Posterior cingulate gyrus (tissue), 11 donors: ENCODE results near the gene FFAR1.
"Not testable (repeated sequence)": the region's sequence is repeated elsewhere in the genome, so short reads cannot be mapped to it uniquely, and the experiment has no call there.

Experiments
- DNase-seq, 10 donors: peaks; one replicate each; pipeline versions ENCODE4 v3.0.0 to v3.0.0-alpha.2; 2020 to 2021; ENCODE audit warnings: mixed read lengths in 3 of 10
- intact Hi-C: fragments of 100-400 bp; cut with DNase I; formaldehyde crosslinking; loops from one replicate; pipeline ENCODE4 v1.15.1; 2023

FFAR1 gene

GRCh38 chr19:35357867-35358573 lies 10.3 kb downstream of the FFAR1 start, which contains the start of gene FFAR3:
Gene FFAR3, plus strand, starts transcription at chr19:35358460. Its CDS starts 431 bp downstream, at chr19:35358891.
- intact Hi-C loops = no loop called here
- peak in 3 of 10 donors; percentile 63 to 78 (median 76) for DNase-seq

- peak in 1 of 10 donors; percentile 1 for DNase-seq
- intact Hi-C loops = not testable (repeated sequence)
Observed at GRCh38 chr19:35358834-35359233, 11.1 kb downstream of the FFAR1 start.

- intact Hi-C loops = not testable (repeated sequence)
- DNase-seq = peak in 2 of 10 donors; percentile 26 to 38
Observed at GRCh38 chr19:35359395-35359794, 11.7 kb downstream of the FFAR1 start.

GRCh38 chr19:35360081-35360480 lies 12.4 kb downstream of the FFAR1 start:
- intact Hi-C loops = not testable (repeated sequence)
- peak in 1 of 10 donors; percentile 30 for DNase-seq

- intact Hi-C loops = no loop called here
- DNase-seq = no peak
Observed at GRCh38 chr19:35360880-35361420, 13.2 kb downstream of the FFAR1 start.

- DNase-seq = peak in 1 of 10 donors; percentile 8
- intact Hi-C loops = no loop called here
Observed at GRCh38 chr19:35362261-35363000, 14.7 kb downstream of the FFAR1 start.

- DNase-seq = peak in 2 of 10 donors; percentile 21 to 41
- intact Hi-C loops = no loop called here
Observed at GRCh38 chr19:35363001-35363590, 15.4 kb downstream of the FFAR1 start.

GRCh38 chr19:35363711-35364425 lies 16.2 kb downstream of the FFAR1 start:
- intact Hi-C loops = no loop called here
- DNase-seq = peak in 1 of 10 donors; percentile 25

DNA sequence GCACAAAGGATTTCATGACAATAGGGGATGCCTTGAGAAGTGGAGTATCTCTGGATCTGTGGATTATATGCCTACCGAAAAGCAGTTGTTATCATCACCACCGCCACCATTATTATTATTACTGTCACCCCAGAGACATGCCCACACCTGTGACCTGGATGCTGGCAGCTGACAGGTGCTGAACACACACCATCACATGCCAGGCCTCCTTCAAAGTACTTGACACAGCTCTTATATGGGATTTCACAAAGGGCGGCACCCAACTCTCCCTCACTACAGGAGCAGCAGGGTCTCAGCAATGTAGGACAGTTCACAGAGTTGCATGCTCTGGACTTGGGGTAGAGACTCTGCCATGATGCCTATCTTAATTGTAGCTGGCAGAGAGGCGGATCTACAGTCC lies 17.6 kb downstream of the FFAR1 start:
- no peak for DNase-seq
- intact Hi-C loops = no loop called here

- no peak for DNase-seq
- intact Hi-C loops = no loop called here
Observed at GRCh38 chr19:35368378-35368777, 20.7 kb downstream of the FFAR1 start.

DNA sequence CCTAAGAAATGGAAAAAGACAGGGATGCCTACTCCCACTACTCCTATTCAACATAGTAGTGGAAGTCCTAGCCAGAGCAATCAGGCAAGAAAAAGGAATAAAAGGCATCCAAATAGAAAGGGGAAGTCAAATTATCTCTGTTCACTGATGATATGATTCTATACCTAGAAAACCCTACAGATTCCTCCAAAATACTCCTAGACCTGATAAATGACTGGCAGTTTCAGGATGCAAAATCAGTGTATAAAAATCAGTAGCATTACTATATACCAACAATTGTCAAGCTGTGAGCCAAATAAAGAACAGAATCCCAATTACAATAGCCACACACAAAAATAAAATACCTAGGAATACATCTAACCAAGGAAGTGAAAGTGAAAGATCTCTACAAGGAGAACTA lies 21.8 kb downstream of the FFAR1 start:
- DNase-seq = no peak
- intact Hi-C loops = no loop called here

DNA sequence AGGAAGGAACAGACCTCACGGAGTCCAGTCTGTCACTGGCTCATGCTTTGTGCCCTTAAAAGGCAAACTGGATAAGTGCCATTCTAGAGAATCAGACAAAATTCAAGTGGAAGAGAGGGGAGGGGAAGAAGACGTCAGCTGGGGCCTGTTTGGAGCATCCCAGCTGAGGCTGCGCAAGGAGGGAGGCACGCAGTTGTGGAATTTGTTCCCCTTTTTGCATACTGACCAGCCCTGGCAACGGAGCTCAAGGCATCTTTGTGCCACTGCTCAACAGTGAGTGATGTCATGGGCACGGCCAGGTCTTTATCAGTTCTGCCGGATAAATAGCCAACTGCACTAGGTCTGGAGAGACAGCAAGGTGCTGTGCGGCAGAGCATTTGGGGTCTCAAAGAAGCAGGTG lies 23.0 kb downstream of the FFAR1 start, which contains the start of gene GPR42:
Gene GPR42 (plus strand): TSS at position 347 of the 400 bp plus-strand sequence. CDS start 292 bp downstream, outside the sequence.
- DNase-seq = no peak
- intact Hi-C loops = no loop called here

DNA sequence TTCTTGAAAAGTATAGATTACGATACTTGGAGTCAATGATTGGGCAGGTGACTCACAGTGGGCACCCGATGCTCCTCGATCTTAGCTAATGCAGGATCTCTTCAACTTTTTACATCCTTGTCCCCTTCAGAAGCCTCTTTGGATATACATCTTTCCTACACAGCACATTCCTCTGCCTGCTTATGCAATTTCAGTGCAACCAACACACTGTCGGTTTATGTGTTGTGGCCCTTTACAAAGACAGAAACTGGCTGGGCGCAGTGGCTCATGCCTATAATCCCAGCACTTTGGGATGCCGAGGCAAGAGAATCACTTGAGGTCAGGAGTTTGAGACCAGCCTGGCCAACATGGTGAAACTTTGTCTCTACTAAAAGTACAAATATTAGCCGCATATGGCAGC lies 25.8 kb downstream of the FFAR1 start:
- intact Hi-C loops = no loop called here
- peak in 1 of 10 donors; percentile 5 for DNase-seq

DNA sequence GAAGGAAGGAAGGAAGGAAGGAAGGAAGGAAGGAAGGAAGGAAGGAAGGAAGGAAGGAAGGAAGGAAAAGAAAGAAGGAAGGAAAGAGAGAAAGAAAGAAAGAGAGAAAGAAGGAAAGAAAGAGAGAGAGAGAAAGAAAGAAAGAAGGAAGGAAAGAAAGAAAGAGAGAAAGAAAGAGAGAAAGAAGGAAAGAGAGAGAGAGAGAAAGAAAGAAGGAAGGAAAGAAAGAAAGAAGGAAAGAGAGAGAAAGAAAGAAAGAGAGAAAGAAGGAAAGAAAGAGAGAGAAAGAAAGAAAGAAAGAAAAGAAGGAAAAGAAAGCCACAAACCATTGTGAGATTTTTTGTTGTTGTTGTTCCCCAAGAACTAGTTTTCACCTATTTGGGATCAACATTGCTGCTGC lies 26.3 kb downstream of the FFAR1 start:
- DNase-seq, intact Hi-C loops: not testable (repeated sequence)

DNA sequence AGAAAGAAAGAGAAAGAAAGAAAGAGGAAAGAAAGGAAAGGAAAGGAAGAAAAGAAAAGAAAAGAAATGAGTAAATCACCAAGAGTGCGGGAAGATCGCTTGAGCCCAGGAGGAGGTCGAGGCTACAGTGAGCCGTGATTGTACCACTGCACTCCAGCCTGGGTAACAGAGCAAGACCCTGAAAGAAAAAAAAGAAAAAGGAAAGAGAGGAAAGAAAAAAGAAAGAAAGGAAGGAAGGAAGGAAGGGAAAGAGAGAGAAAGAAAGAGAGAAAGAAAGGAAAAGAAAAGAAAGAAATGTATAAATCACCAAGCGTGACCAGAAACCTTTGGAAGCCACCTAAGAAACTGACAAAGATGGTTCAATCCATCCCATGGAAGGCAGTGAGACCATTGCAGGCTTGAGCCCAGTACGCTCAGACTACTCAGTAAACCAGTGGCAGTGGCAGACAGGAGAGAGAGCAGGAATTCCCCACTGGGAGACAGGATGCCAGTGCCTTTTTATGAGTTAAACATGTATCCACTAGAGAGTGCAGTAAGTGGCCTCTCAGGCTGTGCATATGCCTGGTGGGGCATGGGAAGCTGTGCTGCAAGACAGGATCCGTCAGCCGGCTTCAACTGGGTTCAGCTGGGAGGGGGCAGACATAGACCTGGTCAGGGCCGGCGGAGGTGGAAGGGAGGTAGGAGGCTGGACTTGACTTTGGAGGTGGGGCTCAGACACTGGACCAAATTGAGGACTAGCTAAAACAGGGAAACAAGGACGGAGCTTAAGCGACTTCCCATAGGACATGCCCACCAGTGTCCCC lies 28.0 kb downstream of the FFAR1 start:
- DNase-seq = peak in 1 of 10 donors; percentile 59
- intact Hi-C loops = no loop called here

- intact Hi-C loops = no loop called here
Observed at GRCh38 chr19:35377656-35378055, 30.0 kb downstream of the FFAR1 start.

DNA sequence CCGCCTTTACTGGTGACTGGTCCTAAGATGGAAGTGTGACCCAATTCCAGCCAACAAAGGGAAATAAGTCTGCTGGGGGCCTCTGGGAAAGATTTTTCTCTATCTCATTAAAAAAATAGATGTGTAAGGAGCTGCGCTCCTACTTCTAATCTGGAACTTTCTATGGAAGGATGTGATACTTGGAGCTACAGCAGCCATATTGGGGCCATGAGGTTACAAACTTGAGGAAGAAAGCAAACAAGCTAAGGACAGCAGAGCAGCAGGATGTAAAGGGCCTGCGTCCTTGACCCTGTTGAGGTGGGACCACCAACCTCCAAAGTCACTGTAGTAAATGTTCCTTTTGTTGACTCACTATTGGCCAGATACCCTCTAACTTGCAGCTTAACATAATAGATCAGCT lies 30.7 kb downstream of the FFAR1 start:
- DNase-seq = no peak
- intact Hi-C loops = no loop called here

More at GRCh38 chr19:35377656-35378055, 30.0 kb downstream of the FFAR1 start:
- DNase-seq = no peak

DNA sequence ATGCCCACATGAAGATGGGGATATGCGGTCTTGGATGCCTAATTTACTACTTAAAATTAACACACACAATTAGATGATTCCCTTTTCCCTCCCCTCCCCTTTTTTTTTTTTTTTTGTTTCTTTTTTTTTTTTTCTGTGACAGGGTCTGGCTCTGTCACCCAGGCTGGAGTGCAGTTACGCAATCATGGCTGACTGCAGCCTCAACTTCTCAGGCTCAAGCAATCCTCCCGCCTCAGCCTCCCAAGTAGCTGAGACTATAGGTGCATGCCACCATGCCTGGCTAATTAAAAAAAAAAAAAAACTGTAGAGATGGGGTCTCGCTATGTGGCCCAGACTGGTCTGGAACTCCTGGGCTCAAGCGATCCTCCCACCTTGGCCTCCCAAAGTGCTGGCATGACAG lies 31.8 kb downstream of the FFAR1 start:
- intact Hi-C loops = not testable (repeated sequence)
- peak in 1 of 10 donors; percentile 14 for DNase-seq

GRCh38 chr19:35379992-35380391 lies 32.3 kb downstream of the FFAR1 start:
- no peak for DNase-seq
- intact Hi-C loops = no loop called here
